ENCODE results near the gene IGFBPL1.

Gene IGFBPL1

DNA sequence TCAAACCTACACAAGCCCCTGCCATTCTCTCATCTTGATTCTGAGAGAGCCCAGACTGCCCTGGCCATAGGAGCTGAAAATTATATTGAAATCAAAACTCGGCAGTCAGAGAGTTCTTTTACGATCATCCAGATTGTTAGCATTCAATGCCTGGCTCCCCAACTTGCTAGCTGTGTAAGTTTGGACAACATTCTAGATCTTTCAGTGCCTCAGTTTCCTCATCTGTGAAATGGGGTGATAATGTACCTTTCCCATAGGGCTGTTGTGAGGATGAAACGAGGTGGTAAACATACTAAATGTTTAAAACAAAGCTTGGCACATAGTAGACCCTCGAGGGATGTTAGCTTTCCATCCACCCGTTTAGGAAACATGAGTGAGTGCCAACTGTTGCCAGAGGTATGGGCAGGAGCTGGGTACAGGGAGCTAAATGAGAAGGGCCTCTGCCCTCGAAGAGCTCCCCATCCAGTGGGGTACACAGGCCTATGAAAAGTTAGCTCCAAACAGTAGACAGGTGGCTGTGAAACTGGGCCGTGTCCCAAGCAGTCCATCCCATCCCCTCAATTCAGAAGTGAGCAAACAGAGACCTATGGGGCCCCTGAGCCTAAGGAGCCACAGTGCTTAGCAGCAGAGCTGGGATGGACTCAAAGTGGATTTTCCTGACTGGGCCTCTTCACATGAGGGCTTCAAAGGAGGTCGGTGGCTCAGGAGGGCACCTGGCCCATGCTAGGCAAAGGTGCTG is 17.3 kb upstream of the IGFBPL1 start:
- Histone ChIP-seq H3K27me3 (ENCODE audit: insufficient read depth, low read length) (no peaks in the 10 kb centered on the region), H3K36me3 (ENCODE audit: insufficient read depth, low read depth, low read length) (no peaks in the 10 kb centered on the region), H3K4me1 (ENCODE audit: insufficient read depth, low read length) (no peaks in the 10 kb centered on the region), H3K4me3 (ENCODE audit: low read length) (no peak overlapping the region), H3K9me3 (ENCODE audit: insufficient read depth, low read depth, low read length) (no peaks in the 10 kb centered on the region), H3K27ac (ENCODE audit: low read length) (no peak overlapping the region), H3K9ac (ENCODE audit: low read depth, low read length) (no peak overlapping the region)

DNA sequence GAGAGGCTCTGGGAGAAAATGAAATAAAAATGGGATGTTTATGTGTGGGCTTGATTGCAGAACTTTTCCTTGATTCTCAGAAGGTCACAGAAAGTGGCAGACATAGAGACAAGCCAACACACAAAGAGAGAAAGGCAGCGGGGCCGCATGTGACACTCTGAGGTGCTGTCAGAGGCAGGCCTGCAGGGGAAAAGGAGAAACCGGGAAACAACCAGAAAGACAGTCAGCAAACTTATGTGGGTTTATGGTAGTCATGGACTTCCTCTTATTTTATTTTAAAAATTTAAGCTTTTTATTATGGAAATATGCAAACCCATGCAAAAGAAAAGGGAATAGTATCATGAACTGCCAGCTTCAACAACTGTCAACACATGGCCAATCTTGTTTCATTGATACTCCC is 16.3 kb upstream of the IGFBPL1 start:
- Histone ChIP-seq H3K4me1 (ENCODE audit: insufficient read depth, low read length) (no peaks in the 10 kb centered on the region), H3K9me3 (ENCODE audit: insufficient read depth, low read depth, low read length) (no peaks in the 10 kb centered on the region), H3K4me3 (ENCODE audit: low read length) (no peak overlapping the region), H3K9ac (ENCODE audit: low read depth, low read length) (no peak overlapping the region), H3K36me3 (ENCODE audit: insufficient read depth, low read depth, low read length) (no peaks in the 10 kb centered on the region), H3K27me3 (ENCODE audit: insufficient read depth, low read length) (no peaks in the 10 kb centered on the region), H3K27ac (ENCODE audit: low read length) (no peak overlapping the region)

DNA sequence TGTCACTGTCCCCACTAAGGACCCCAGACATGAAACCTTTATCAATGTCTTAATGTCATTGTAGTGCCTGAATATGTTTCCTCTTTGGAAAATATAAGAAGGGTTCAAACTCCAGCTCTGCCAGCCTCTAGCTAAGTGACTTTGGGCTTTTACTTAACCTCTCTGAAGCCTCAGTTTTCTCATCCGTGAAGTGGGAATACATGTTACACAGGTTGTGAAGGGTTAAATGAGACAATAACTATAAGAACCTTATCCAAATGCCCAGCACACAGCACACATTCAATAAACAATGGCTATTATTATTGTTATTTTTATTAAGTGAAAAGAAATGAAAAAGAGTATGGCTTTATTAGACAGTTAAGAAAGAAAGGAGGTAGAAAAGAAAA is 15.7 kb upstream of the IGFBPL1 start:
- Histone ChIP-seq H3K9ac (ENCODE audit: low read depth, low read length) (no peak overlapping the region), H3K4me1 (ENCODE audit: insufficient read depth, low read length) (no peaks in the 10 kb centered on the region), H3K4me3 (ENCODE audit: low read length) (no peak overlapping the region), H3K27me3 (ENCODE audit: insufficient read depth, low read length) (no peaks in the 10 kb centered on the region), H3K36me3 (ENCODE audit: insufficient read depth, low read depth, low read length) (no peaks in the 10 kb centered on the region), H3K9me3 (ENCODE audit: insufficient read depth, low read depth, low read length) (no peaks in the 10 kb centered on the region), H3K27ac (ENCODE audit: low read length) (no peak overlapping the region)

DNA sequence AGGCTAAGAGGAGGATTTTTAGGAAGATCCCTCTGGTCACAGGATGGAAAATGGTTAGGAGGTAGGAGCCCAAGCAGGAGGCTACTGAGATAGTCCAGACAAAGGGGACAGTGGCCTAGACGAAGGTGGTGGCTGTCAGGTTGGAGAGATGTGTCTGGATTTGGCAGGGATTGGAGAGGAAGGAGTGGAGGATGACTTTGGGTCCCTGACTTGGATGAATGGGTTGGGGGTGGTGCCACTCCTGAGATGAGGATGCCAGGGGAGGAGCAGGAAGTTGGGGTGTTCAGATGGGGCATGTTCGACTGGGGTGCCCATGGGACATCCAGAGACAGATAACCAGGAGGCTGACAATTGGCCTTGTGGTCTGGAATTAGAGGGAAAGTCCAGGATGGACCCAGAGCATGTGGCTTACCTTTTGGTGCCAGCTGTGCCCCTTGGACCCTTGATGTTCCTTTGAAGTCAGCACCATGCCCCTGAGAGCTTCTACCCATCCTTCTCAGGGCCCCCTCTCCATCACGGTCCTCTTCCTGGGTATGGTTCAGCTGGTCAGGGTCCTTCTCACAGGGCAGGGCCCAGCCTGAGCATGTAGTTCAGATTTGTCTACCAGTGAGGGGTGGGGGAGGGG is 15.1 kb upstream of the IGFBPL1 start:
- H3K9ac ChIP-seq (ENCODE audit: low read depth, low read length): no peak overlapping the region
- H3K36me3 ChIP-seq (ENCODE audit: insufficient read depth, low read depth, low read length): no peaks in the 10 kb centered on the region
- no peaks in the 10 kb centered on the region for H3K27me3 ChIP-seq (ENCODE audit: insufficient read depth, low read length)
- no peak overlapping the region for H3K4me3 ChIP-seq (ENCODE audit: low read length)
- H3K27ac ChIP-seq (ENCODE audit: low read length): no peak overlapping the region
- no peaks in the 10 kb centered on the region for H3K9me3 ChIP-seq (ENCODE audit: insufficient read depth, low read depth, low read length)
- peaks cover 3% of the 10 kb centered on the region for H3K4me1 ChIP-seq (ENCODE audit: insufficient read depth, low read length)

DNA sequence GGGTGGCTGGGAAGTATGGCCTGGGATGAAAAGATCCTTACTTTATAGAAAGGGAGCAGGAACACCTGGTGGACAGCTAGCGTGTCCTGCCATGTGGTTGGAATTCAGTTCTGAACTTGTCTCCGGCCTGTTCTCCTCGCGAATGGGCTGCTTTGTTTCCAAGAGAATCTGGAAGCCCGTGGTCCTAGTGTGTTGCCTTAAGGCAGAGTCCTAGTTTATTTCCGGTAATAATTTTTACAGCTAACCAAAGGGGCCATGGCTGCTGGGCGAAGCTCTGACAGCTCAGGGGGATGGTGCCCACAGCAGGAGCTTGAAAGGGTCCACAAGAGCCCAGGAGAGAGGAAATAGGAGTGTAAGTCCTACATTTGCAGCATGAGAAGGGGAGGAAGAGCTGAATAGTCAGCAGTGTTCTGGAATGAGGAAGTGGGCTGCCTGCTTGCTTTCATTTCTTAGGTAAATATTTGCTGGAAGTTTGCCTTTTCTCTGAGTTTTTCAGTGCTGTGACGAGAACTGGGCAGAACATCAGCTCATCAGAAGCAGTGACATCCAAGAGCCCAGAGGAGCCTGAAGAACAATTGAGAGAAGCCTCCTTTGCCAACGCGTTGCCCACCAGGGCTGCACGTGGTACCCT is 13.1 kb upstream of the IGFBPL1 start:
- no peaks in the 10 kb centered on the region for H3K27me3 ChIP-seq (ENCODE audit: insufficient read depth, low read length)
- H3K9me3 ChIP-seq (ENCODE audit: insufficient read depth, low read depth, low read length): no peaks in the 10 kb centered on the region
- no peak overlapping the region for H3K9ac ChIP-seq (ENCODE audit: low read depth, low read length)
- H3K36me3 ChIP-seq (ENCODE audit: insufficient read depth, low read depth, low read length): no peaks in the 10 kb centered on the region
- H3K27ac ChIP-seq (ENCODE audit: low read length): no peak overlapping the region
- peaks cover 7% of the 10 kb centered on the region for H3K4me1 ChIP-seq (ENCODE audit: insufficient read depth, low read length)
- H3K4me3 ChIP-seq (ENCODE audit: low read length): no peak overlapping the region

DNA sequence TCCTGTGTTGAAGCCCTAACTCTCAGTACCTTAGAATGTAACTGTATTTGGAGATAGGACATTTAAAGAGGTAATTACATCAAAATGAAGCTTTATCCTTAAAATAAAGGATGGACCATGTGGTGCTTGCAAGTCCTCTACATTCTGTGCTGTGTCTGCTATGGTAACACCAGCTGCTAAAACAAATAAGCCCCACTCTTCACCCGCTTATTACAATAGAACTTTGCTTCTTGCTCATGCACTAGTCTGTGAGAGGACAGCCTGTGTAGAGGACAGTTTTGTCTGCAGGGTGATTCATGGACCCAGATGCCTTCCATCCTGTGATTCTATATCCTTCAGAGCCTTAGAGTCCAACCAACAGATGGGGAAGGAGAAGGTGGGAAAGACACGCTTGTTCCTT is 12.5 kb upstream of the IGFBPL1 start:
- no peak overlapping the region for H3K4me3 ChIP-seq (ENCODE audit: low read length)
- no peaks in the 10 kb centered on the region for H3K27me3 ChIP-seq (ENCODE audit: insufficient read depth, low read length)
- H3K36me3 ChIP-seq (ENCODE audit: insufficient read depth, low read depth, low read length): no peaks in the 10 kb centered on the region
- H3K4me1 ChIP-seq (ENCODE audit: insufficient read depth, low read length): peaks cover 7% of the 10 kb centered on the region
- H3K9me3 ChIP-seq (ENCODE audit: insufficient read depth, low read depth, low read length): no peaks in the 10 kb centered on the region
- H3K9ac ChIP-seq (ENCODE audit: low read depth, low read length): no peak overlapping the region
- H3K27ac ChIP-seq (ENCODE audit: low read length): no peak overlapping the region

DNA sequence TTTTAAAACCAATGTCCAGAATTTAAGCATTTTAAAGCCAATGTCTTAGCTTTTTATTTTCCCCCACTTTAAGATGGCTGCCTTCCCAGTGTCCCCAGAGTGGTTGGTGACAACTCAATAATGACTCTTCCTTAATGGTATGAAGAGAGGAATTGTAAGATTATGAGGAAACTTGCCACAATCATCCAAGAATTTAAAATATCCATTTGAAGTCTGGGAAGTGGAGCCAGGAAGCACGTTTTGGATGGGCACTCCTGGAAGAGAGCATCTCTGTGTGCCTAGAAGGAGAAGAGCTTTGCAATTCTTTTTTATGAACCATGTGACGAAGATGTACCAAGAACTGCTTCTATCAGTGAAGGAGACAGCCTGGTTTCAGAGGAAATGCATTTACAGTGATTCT is 11.3 kb upstream of the IGFBPL1 start:
- peaks cover 7% of the 10 kb centered on the region for H3K4me1 ChIP-seq (ENCODE audit: insufficient read depth, low read length)
- H3K9ac ChIP-seq (ENCODE audit: low read depth, low read length): no peak overlapping the region
- no peak overlapping the region for H3K27ac ChIP-seq (ENCODE audit: low read length)
- no peaks in the 10 kb centered on the region for H3K27me3 ChIP-seq (ENCODE audit: insufficient read depth, low read length)
- H3K4me3 ChIP-seq (ENCODE audit: low read length): no peak overlapping the region
- H3K36me3 ChIP-seq (ENCODE audit: insufficient read depth, low read depth, low read length): no peaks in the 10 kb centered on the region
- no peaks in the 10 kb centered on the region for H3K9me3 ChIP-seq (ENCODE audit: insufficient read depth, low read depth, low read length)

DNA sequence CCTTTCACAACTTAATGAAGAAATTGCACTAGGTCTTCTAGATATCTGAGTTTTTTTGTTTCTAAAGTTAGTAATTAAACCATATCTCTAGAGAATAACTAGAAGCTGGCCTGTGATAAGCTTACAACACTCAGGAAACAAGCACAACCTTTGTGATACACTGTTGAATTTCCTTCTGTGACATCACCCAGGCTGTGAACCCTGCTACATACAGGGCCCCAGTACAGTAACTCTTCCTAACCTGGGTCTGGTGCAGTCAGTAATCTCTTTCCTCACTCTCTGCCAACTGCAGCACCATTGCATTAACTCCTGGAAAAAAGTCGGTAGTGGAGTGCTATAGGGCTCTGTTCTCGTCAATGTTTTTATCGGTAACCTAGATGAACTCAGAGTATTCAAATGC is 10.6 kb upstream of the IGFBPL1 start:
- peaks cover 7% of the 10 kb centered on the region for H3K4me1 ChIP-seq (ENCODE audit: insufficient read depth, low read length)
- H3K27me3 ChIP-seq (ENCODE audit: insufficient read depth, low read length): no peaks in the 10 kb centered on the region
- no peaks in the 10 kb centered on the region for H3K36me3 ChIP-seq (ENCODE audit: insufficient read depth, low read depth, low read length)
- H3K4me3 ChIP-seq (ENCODE audit: low read length): no peak overlapping the region
- no peak overlapping the region for H3K9ac ChIP-seq (ENCODE audit: low read depth, low read length)
- H3K9me3 ChIP-seq (ENCODE audit: insufficient read depth, low read depth, low read length): no peaks in the 10 kb centered on the region
- H3K27ac ChIP-seq (ENCODE audit: low read length): no peak overlapping the region

DNA sequence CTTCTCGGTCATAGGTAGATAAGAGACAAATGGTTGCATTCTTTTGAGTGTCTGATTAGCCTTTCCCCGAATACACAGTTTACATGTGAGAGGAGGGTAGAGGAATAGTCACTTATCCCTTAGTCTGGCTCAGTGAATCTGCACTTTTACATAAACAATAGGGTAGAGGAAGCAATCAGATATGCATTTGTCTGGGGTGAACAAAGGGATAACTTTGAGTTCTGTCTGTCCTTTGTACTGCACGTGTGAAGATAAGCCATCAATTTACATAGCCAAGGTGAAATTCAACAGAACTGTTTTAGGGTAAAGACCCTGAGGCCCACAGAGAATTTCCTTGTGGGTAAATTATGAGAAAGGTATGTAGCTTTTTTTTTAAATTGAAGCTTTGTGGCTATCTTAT is 10.1 kb upstream of the IGFBPL1 start:
- Histone ChIP-seq H3K4me3 (ENCODE audit: low read length) (no peak overlapping the region), H3K4me1 (ENCODE audit: insufficient read depth, low read length) (peaks cover 7% of the 10 kb centered on the region), H3K9me3 (ENCODE audit: insufficient read depth, low read depth, low read length) (no peaks in the 10 kb centered on the region), H3K27me3 (ENCODE audit: insufficient read depth, low read length) (no peaks in the 10 kb centered on the region), H3K9ac (ENCODE audit: low read depth, low read length) (no peak overlapping the region), H3K36me3 (ENCODE audit: insufficient read depth, low read depth, low read length) (no peaks in the 10 kb centered on the region), H3K27ac (ENCODE audit: low read length) (no peak overlapping the region)

DNA sequence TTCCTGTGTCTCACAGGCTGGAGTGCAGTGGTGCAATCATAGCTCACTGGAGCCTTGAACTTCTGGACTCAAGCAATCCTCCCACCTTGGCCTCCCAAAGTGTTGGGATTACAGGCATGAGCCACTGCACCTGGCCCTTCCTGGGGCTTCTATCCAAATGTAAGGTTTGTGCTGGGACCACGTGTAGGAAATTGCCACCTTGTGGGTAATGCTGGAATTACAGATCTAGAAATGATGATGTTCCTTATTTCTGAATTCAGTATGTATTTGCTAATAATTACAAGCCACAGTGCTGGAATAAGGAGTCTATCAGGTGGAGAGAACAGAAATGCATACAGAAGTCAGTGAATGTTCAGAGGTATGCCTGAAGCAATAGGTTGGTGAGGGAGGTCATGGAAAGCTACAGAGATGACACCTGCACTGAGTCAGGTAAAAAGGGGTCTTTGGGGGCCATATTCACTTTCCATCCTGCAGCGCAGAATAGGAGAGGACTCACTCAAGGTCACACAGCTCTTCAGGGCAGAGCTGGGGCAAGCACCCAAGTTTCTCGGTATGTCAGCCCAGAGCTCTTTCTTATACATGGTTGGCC is 8.8 kb upstream of the IGFBPL1 start:
- peaks cover 5% of the 10 kb centered on the region; the same call in 1 of the 2 replicates for H3K27me3 ChIP-seq (ENCODE audit: insufficient read depth, low read length)
- H3K9me3 ChIP-seq (ENCODE audit: insufficient read depth, low read depth, low read length): no peaks in the 10 kb centered on the region
- H3K36me3 ChIP-seq (ENCODE audit: insufficient read depth, low read depth, low read length): no peaks in the 10 kb centered on the region
- no peak overlapping the region for H3K9ac ChIP-seq (ENCODE audit: low read depth, low read length)
- no peak overlapping the region for H3K27ac ChIP-seq (ENCODE audit: low read length)
- H3K4me1 ChIP-seq (ENCODE audit: insufficient read depth, low read length): peaks cover 7% of the 10 kb centered on the region
- no peak overlapping the region for H3K4me3 ChIP-seq (ENCODE audit: low read length)

DNA sequence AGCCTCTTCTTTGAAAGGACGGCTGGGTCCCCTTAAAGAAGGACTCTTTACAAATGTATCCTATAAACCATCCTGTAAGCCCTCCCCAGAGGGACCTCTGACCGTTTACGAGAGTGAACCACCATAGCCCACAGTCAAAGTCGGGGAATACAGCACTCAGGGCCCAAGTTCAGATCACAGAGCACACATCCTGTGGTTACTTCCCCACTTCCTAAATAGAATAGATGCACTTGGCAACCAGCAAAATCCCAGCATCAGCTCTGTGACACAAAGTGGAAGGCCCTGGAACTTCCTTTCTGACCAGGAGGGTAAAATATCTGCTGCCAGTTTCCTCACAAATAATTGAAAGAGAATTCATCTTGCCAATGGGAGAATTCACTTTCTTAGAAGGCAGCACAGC is 6.9 kb upstream of the IGFBPL1 start:
- Histone ChIP-seq H3K4me1 (ENCODE audit: insufficient read depth, low read length) (peaks cover 7% of the 10 kb centered on the region), H3K27ac (ENCODE audit: low read length) (no peak overlapping the region), H3K36me3 (ENCODE audit: insufficient read depth, low read depth, low read length) (no peaks in the 10 kb centered on the region), H3K9me3 (ENCODE audit: insufficient read depth, low read depth, low read length) (no peaks in the 10 kb centered on the region), H3K27me3 (ENCODE audit: insufficient read depth, low read length) (peaks cover 21% of the 10 kb centered on the region), H3K4me3 (ENCODE audit: low read length) (no peak overlapping the region), H3K9ac (ENCODE audit: low read depth, low read length) (no peak overlapping the region)

DNA sequence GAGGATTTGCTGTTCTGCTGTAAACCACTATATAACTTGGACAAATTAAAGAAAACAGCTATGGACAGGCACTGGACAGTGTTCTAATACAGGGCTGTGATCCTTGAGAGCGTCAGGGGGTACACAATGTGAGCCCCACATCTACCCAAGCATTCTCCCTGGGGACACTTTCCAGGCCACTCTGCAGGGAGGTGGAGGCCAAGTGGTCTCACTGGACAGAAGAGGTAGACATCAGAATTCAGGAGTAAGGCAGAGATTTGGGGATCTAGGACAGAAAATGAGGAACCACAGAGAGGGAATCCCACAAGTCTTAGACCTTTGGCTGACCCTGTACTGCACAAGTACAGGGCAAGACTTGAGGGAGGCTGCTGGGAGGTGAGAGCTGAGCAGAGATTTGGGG is 3.8 kb upstream of the IGFBPL1 start:
- H3K27me3 ChIP-seq (ENCODE audit: insufficient read depth, low read length): peaks cover 47% of the 10 kb centered on the region
- no peak overlapping the region for H3K27ac ChIP-seq (ENCODE audit: low read length)
- no peak overlapping the region for H3K4me3 ChIP-seq (ENCODE audit: low read length)
- H3K4me1 ChIP-seq (ENCODE audit: insufficient read depth, low read length): peaks cover 6% of the 10 kb centered on the region; the same call in 1 of the 2 replicates
- H3K36me3 ChIP-seq (ENCODE audit: insufficient read depth, low read depth, low read length): no peaks in the 10 kb centered on the region
- H3K9ac ChIP-seq (ENCODE audit: low read depth, low read length): no peak overlapping the region
- H3K9me3 ChIP-seq (ENCODE audit: insufficient read depth, low read depth, low read length): no peaks in the 10 kb centered on the region

All from iPS-20b (cell line).